ENCODE measurements around the gene RPS6KA2. TPM values are rescaled to one million over a fixed set of nuclear protein-coding genes. Genes with fewer than 3 reads are reported as not detected.
"Not testable (repeated sequence)": the region's sequence is repeated elsewhere in the genome, so short reads cannot be mapped to it uniquely, and the experiment has no call there.

Gene RPS6KA2
- total RNA-seq, 1 experiment from 2014 or later, result 14.7 TPM

DNA sequence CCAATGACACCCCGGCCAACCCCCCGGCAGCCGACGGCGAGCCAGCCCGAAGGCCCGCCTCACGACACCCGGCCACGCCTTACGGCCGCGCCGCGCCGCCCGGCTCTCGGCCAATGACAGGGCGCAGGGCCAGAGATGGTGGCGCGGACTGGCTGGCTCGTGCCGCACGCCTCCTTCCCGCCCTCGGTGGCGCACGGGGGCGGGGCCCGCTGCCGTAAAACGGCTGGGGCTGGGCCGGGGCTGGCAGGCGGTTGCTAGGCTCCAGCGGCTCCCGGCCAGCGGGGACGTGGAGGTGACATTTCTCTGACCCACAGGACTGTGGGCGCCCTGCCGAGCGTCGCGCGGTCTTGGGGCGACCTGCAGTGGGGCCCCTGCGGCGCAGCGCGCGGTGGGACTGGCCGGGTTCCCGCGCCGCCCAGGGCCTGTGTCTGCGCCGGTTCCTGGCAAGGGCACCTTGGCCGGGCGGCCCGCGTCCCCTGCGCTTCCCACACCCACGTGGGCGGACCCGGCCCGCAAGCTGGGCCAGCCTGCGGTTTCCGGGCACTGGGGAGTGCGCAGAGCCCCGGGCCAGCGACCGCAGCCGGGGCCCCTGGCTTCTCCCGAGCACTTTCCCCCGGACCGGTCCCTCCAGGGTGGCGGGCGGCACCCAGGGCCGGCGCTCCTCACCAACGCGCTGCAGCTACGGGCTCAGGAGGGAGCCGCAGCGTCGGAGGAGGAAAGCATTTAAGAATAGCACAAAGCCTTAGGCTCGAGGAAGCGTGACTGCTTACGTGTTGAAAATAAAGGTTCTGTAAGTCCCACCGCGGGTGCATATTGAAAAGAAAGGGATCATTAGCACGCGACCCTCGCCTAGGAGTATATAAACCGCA, 243.9 kb downstream of the RPS6KA2 start, which contains the start of gene MPC1:
Gene MPC1, minus strand, starts transcription at position 8 of the 869 bp plus-strand sequence. CDS start 64 bp downstream, outside the sequence.
- in situ Hi-C loops (cut with HindIII; ENCODE audit: low sequenced_read_pairs), result no loop called here
- DNase-seq (ENCODE audit: low spot score), result peak; percentile 94

GRCh38 chr6:166382500-166382932, 244.5 kb downstream of the RPS6KA2 start:
- DNase-seq (ENCODE audit: low spot score), result no peak
- in situ Hi-C loops (cut with HindIII; ENCODE audit: low sequenced_read_pairs), result no loop called here

- in situ Hi-C loops (cut with HindIII; ENCODE audit: low sequenced_read_pairs), result no loop called here
- peak; percentile 31 for DNase-seq (ENCODE audit: low spot score)
These were observed 245.1 kb downstream of the RPS6KA2 start for GRCh38 chr6:166381733-166382499.

- DNase-seq (ENCODE audit: low spot score), result no peak
- in situ Hi-C loops (cut with HindIII; ENCODE audit: low sequenced_read_pairs), result no loop called here
These were observed 245.7 kb downstream of the RPS6KA2 start for GRCh38 chr6:166381381-166381732.

DNA sequence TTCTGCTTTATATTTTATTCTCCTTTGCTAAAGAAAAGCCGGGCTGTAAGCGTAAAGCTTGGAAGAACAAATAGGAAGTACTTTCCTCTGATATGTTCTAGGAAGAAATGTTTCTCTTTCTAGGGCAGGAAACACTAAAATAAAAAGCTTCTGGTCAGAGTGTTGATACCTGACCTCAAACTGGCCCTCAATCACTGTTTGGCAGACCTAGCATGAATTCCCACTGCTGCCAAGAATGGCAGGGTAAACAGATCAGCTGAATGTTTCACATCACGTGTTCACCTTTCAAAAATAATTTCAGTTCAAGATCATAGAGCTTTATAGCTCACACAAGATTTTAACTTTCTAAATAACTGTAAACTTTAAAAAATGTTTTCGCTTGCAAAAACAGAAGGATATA, 247.3 kb downstream of the RPS6KA2 start:
- in situ Hi-C loops (cut with HindIII; ENCODE audit: low sequenced_read_pairs), result no loop called here

DNA sequence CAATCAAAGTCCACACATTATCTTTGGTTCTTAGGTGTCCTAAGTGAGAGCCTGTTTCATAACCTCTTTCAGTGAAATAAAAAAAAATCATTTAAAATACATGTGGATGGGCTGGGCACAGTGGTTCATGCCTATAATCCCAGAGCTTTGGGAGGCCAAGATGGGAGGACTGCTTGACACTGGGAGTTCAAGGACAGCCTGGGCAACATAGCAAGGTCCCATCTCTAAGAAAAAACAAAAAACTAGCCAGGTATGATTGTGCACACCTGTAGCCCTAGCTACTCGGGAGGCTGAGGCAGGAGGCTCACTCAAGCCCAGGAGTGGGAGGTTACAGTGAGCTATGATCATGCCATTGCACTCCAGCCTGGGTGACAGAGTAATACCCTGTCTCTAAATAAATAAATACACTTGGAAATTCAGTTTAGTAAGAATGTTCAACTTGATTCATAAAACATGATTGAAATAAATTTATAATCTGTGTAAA, 247.9 kb downstream of the RPS6KA2 start:
- DNase-seq (ENCODE audit: low spot score), result no peak
- in situ Hi-C loops (cut with HindIII; ENCODE audit: low sequenced_read_pairs), result no loop called here

More for the DNA sequence above, 247.3 kb downstream of the RPS6KA2 start:
- DNase-seq (ENCODE audit: low spot score), result no peak

DNA sequence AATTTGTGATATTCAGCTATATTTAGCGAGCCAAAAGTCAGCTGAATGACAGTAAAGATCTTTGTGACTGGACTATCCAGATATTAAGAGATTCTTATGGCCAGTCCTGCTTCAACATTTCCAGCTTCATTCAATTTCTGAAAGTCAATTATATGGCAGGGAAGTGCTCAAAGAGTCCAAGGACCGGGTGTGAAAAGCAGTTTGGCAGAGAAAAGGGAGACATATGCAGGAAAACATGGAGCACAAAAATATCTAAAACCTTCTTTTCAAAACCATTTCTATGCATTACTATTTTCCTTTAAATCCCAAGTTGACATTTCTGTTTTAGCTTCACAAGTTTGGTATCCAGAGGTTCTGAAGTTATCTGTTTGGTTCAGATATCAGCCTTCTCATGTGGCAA, 249.3 kb downstream of the RPS6KA2 start:
- in situ Hi-C loops (cut with HindIII; ENCODE audit: low sequenced_read_pairs), result no loop called here
- no peak for DNase-seq (ENCODE audit: low spot score)

DNA sequence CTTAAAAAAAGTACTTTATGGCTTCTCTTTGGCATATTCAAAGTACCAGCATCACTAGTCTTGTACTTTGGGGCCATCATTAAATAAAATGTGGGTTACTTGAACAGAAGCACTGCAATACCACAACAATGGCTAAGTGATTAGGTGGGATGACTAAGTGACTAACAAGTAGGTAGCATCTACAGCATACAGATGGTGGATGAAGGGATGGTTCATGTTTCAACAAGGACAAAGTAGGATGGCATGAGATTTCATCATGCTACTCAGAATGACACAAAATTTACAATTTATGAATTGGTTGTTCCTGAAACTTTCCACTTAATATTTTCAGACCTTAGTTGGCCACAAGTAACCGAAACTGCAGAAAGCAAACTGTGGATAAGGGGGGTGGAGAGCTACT, 252.0 kb downstream of the RPS6KA2 start:
- in situ Hi-C loops (cut with HindIII; ENCODE audit: low sequenced_read_pairs), result no loop called here
- no peak for DNase-seq (ENCODE audit: low spot score)

DNA sequence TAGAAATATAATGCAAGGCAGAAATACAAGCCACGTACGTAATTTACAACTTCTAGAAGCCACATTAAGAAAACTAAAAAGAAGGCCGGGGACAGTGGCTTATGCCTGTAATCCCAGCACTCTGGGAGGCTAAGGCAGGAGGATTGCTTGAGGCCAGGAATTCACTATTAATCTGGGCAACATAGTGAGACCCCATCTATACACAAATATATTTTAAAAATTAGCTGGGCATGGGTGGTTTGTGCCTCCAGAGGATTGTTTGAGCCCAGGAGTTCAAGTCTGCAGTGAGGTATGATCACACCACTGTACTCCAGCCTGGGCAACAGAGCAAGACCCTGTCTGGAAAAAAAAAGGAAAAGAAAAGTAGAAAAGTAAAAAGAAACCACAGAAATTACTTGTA, 256.6 kb downstream of the RPS6KA2 start:
- in situ Hi-C loops (cut with HindIII; ENCODE audit: low sequenced_read_pairs), result no loop called here
- no peak for DNase-seq (ENCODE audit: low spot score)

GRCh38 chr6:166369782-166370181, 257.3 kb downstream of the RPS6KA2 start:
- in situ Hi-C loops (cut with HindIII; ENCODE audit: low sequenced_read_pairs), result no loop called here

GRCh38 chr6:166366921-166367320, 260.1 kb downstream of the RPS6KA2 start:
- DNase-seq (ENCODE audit: low spot score), result no peak
- in situ Hi-C loops (cut with HindIII; ENCODE audit: low sequenced_read_pairs), result no loop called here

More at GRCh38 chr6:166369782-166370181, 257.3 kb downstream of the RPS6KA2 start:
- no peak for DNase-seq (ENCODE audit: low spot score)

DNA sequence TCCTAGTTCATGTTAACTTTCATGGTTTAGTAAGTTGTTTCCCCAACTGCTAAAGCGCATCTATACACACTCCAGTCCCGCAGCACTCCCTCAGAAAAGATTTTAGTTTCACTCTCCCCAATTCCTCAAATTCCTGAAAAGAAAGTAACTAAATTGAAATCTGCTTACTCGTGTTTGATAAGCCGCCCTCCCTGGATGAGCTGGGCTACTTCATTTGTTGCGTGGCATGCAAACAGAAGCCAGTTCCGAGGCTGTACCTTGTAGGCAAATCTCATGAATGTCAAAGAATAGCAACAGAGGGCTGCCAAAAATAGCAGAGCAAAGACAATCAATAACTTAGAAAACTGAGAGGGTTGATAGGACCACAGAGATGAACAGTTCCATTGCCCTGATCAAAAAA, 261.2 kb downstream of the RPS6KA2 start:
- in situ Hi-C loops (cut with HindIII; ENCODE audit: low sequenced_read_pairs), result no loop called here

GRCh38 chr6:166365221-166365620, 261.8 kb downstream of the RPS6KA2 start:
- in situ Hi-C loops (cut with HindIII; ENCODE audit: low sequenced_read_pairs), result no loop called here
- no peak for DNase-seq (ENCODE audit: low spot score)

More for the DNA sequence above, 261.2 kb downstream of the RPS6KA2 start:
- no peak for DNase-seq (ENCODE audit: low spot score)

- in situ Hi-C loops (cut with HindIII; ENCODE audit: low sequenced_read_pairs), result no loop called here
- DNase-seq (ENCODE audit: low spot score), result no peak
These were observed 262.6 kb downstream of the RPS6KA2 start for GRCh38 chr6:166364456-166364855.

DNA sequence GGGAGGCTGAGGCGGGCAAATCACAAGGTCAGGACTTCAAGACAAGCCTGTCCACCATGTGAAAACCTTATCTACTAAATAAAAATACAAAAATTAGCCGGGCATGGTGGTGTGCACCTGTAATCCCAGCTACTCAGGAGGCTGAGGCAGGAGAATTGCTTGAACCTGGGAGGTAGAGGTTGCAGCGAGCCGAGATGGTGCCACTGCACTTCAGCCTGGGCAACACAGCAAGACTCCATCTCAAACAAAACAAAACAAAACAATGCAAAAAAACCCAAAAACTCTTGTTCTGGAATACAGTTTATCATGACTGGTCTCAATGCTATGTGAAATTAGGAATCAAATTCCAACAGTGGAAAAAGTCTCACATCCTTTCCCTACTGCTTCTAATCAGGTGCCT, 264.6 kb downstream of the RPS6KA2 start:
- in situ Hi-C loops (cut with HindIII; ENCODE audit: low sequenced_read_pairs); DNase-seq (ENCODE audit: low spot score): not testable (repeated sequence)

DNA sequence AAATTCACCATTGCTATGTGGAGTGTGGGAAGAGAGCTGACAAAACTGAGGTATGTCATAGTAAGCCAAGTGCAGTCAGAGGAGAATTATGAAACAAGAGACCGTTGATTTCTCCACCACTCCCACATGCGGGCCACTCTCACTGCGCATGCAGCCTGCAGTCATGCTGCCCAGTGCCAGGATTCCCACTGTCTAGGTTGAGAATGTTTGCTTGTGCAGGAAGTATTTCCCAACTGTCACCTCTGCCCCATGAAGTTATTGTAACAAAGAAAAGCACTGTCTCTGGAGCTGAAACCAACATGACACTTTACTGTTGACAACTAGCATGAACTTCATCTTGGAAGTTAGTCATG, 266.0 kb downstream of the RPS6KA2 start:
- in situ Hi-C loops (cut with HindIII; ENCODE audit: low sequenced_read_pairs), result no loop called here
- no peak for DNase-seq (ENCODE audit: low spot score)

GRCh38 chr6:166360243-166361076, 266.6 kb downstream of the RPS6KA2 start:
- in situ Hi-C loops (cut with HindIII; ENCODE audit: low sequenced_read_pairs), result no loop called here

More at GRCh38 chr6:166360243-166361076, 266.6 kb downstream of the RPS6KA2 start:
- DNase-seq (ENCODE audit: low spot score), result no peak
